HepG2 (cell line): ENCODE measurements around the gene FOCAD. TPM values are rescaled to one million over a fixed set of nuclear protein-coding genes. Genes with fewer than 3 reads are reported as not detected.

ENCODE experiments used
- ATF5 ChIP-seq: sonication (generic); formaldehyde crosslinking; IDR thresholded peaks from 2 replicates; pipeline ENCODE4 v1.4.0; 2020; ENCODE audit warnings: mild to moderate bottlenecking, low read depth, missing genetic modification reagents
- BCL3 ChIP-seq: sonication (generic); formaldehyde crosslinking; IDR thresholded peaks from 2 replicates; pipeline ENCODE4 v1.5.1; 2020; ENCODE audit warnings: mild to moderate bottlenecking, missing genetic modification reagents, moderate library complexity
- EHMT2 ChIP-seq: fragments of 200-600 bp; sonication (generic); IDR thresholded peaks from 2 replicates; pipeline ENCODE4 v1.7.0; 2017; ENCODE audit warnings: antibody characterized with exemption, low read depth, low read length, borderline replicate concordance
- ELF4 ChIP-seq: sonication (generic); formaldehyde crosslinking; IDR thresholded peaks from 2 replicates; pipeline ENCODE4 v1.5.0; 2020; ENCODE audit warnings: missing genetic modification reagents, mild to moderate bottlenecking, moderate library complexity, borderline replicate concordance
- FOXA1 ChIP-seq, 2 experiments: fragments of 450-650 bp in 1 of 2; sonication (generic) in 1 of 2; formaldehyde crosslinking in 1 of 2; IDR thresholded peaks; 2 replicates each; pipeline versions ENCODE4 v1.4.0 to v1.6.1; 2016 to 2020; ENCODE audit warnings: missing genetic modification reagents in 1 of 2
- HIVEP1 ChIP-seq: sonication (generic); formaldehyde crosslinking; IDR thresholded peaks from 2 replicates; pipeline ENCODE4 v1.4.0; 2020; ENCODE audit warnings: mild to moderate bottlenecking, missing genetic modification reagents
- HNRNPLL ChIP-seq: fragments of 200-400 bp; formaldehyde crosslinking; IDR thresholded peaks from 2 replicates; pipeline ENCODE4 v1.6.1; 2017; ENCODE audit warnings: mild to moderate bottlenecking, low read depth, low read length; ENCODE audit not compliant: poor library complexity, severe bottlenecking
- NCOA2 ChIP-seq: sonication (generic); formaldehyde crosslinking; IDR thresholded peaks from 2 replicates; pipeline ENCODE4 v1.8.0; 2022; ENCODE audit warnings: inconsistent platforms
- PAX8 ChIP-seq: sonication (generic); formaldehyde crosslinking; IDR thresholded peaks from 2 replicates; pipeline ENCODE4 v1.8.0; 2022; ENCODE audit warnings: mild to moderate bottlenecking, missing genetic modification reagents, borderline replicate concordance
- PHF21A ChIP-seq: sonication (generic); formaldehyde crosslinking; IDR thresholded peaks from 2 replicates; pipeline ENCODE4 v1.5.0; 2020; ENCODE audit warnings: mild to moderate bottlenecking, missing genetic modification reagents
- SRSF1 ChIP-seq: fragments of 200-400 bp; formaldehyde crosslinking; optimal IDR thresholded peaks from 2 replicates; pipeline ENCODE3; 2017; ENCODE audit warnings: mild to moderate bottlenecking, low read depth, low read length, moderate library complexity
- ZBTB26 ChIP-seq: IDR thresholded peaks from 2 replicates; pipeline ENCODE4 v1.6.1; 2016; ENCODE audit warnings: missing compliant biosample characterization, missing genetic modification reagents, borderline replicate concordance
- ZBTB34 ChIP-seq: sonication (generic); formaldehyde crosslinking; IDR thresholded peaks from 2 replicates; pipeline ENCODE4 v1.8.0; 2022; ENCODE audit warnings: mild to moderate bottlenecking, missing genetic modification reagents
- ZBTB43 ChIP-seq: sonication (generic); formaldehyde crosslinking; conservative IDR thresholded peaks from 2 replicates; pipeline ENCODE4 v1.4.0; 2020; ENCODE audit warnings: missing genetic modification reagents
- ZC3H4 ChIP-seq: sonication (generic); formaldehyde crosslinking; IDR thresholded peaks from 2 replicates; pipeline ENCODE4 v1.4.0; 2020; ENCODE audit warnings: missing genetic modification reagents, borderline replicate concordance
- ZNF614 ChIP-seq: IDR thresholded peaks from 2 replicates; pipeline ENCODE4 v1.6.1; 2018; ENCODE audit warnings: missing biosample characterization, missing genetic modification reagents, inconsistent platforms, borderline replicate concordance
- ZNF678 ChIP-seq: sonication (generic); formaldehyde crosslinking; IDR thresholded peaks from 2 replicates; pipeline ENCODE4 v1.4.0; 2020; ENCODE audit warnings: mild to moderate bottlenecking, missing genetic modification reagents
- polyA plus RNA-seq, 8 experiments: library from polyadenylated mRNA; depleted of rRNA in 3 of 8; stranded (reverse) in 7 of 8; unstranded in 1 of 8; fragments of >200 nt; fragmentation: Illumina TruSeq in 4 of 8; extraction: Trizol in 4 of 8; gene quantifications; 2 replicates each; pipeline versions ENCODE4 v1.2.1 to v1.2.3, GENCODE V29; 2011 to 2016; ENCODE audit warnings: low read depth in 4 of 8, missing spikeins in 1 of 8, mixed read lengths in 1 of 8; ENCODE audit not compliant: insufficient read depth in 1 of 8
- total RNA-seq, 5 experiments: library from RNA; depleted of rRNA; stranded (reverse); fragments of >200 nt; fragmentation: Illumina TruSeq; extraction: Trizol; gene quantifications; 2 replicates each; pipeline ENCODE4 v1.2.3, GENCODE V29; 2016; ENCODE audit warnings: low read depth in 1 of 5
- TF ChIP-seq, protein P1 (sequence below): sonication (generic); formaldehyde crosslinking; IDR thresholded peaks from 2 replicates; pipeline ENCODE4 v1.5.0; 2020; ENCODE audit warnings: mild to moderate bottlenecking, missing genetic modification reagents, moderate library complexity
- TF ChIP-seq, protein P2 (sequence below): sonication (generic); formaldehyde crosslinking; IDR thresholded peaks from 2 replicates; pipeline ENCODE4 v1.4.0; 2020; ENCODE audit warnings: mild to moderate bottlenecking, missing genetic modification reagents
- TF ChIP-seq, protein P3 (sequence below): IDR thresholded peaks from 2 replicates; pipeline ENCODE4 v1.6.1; 2012; ENCODE audit warnings: inconsistent platforms

Gene FOCAD
- total and polyA plus RNA-seq, 2 of the 13 experiments (the other 11 are each of a cell fraction or from before 2014, with no cell fraction given) = 18.0 to 31.1 TPM

GRCh38 chr9:20689833-20690232 is 5.8 kb downstream of the FOCAD start (continued):
- TF ChIP-seq, protein P1, sequence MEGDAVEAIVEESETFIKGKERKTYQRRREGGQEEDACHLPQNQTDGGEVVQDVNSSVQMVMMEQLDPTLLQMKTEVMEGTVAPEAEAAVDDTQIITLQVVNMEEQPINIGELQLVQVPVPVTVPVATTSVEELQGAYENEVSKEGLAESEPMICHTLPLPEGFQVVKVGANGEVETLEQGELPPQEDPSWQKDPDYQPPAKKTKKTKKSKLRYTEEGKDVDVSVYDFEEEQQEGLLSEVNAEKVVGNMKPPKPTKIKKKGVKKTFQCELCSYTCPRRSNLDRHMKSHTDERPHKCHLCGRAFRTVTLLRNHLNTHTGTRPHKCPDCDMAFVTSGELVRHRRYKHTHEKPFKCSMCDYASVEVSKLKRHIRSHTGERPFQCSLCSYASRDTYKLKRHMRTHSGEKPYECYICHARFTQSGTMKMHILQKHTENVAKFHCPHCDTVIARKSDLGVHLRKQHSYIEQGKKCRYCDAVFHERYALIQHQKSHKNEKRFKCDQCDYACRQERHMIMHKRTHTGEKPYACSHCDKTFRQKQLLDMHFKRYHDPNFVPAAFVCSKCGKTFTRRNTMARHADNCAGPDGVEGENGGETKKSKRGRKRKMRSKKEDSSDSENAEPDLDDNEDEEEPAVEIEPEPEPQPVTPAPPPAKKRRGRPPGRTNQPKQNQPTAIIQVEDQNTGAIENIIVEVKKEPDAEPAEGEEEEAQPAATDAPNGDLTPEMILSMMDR (CRISPR knock-in tag) = no peak
- TF ChIP-seq ZC3H4 (CRISPR knock-in tag) (no peak), ZNF678 (CRISPR knock-in tag) (no peak), ELF4 (CRISPR knock-in tag) (no peak), ZBTB26 (CRISPR knock-in tag) (no peak), PAX8 (no peak), BCL3 (CRISPR knock-in tag) (no peak), SRSF1 (no peak), FOXA1 (IDR thresholded peaks at IDR 0.05) (no peak), FOXA1 (CRISPR knock-in tag; IDR thresholded peaks at IDR 0.05) (peak; percentile 33; the same call in 1 of the 2 replicates), NCOA2 (CRISPR knock-in tag) (peak; percentile 80), ZBTB43 (CRISPR knock-in tag) (no peak), HNRNPLL (no peak), ZBTB34 (CRISPR knock-in tag) (peak; percentile 63; the same call in 1 of the 2 replicates), EHMT2 (0 out of 2 replicates have a peak, but pooled peaks have one; percentile 43), ATF5 (CRISPR knock-in tag) (no peak), ZNF614 (CRISPR knock-in tag) (no peak), PHF21A (CRISPR knock-in tag) (0 out of 2 replicates have a peak, but pooled peaks have one; percentile 7), HIVEP1 (CRISPR knock-in tag) (no peak)
- TF ChIP-seq, protein P2, sequence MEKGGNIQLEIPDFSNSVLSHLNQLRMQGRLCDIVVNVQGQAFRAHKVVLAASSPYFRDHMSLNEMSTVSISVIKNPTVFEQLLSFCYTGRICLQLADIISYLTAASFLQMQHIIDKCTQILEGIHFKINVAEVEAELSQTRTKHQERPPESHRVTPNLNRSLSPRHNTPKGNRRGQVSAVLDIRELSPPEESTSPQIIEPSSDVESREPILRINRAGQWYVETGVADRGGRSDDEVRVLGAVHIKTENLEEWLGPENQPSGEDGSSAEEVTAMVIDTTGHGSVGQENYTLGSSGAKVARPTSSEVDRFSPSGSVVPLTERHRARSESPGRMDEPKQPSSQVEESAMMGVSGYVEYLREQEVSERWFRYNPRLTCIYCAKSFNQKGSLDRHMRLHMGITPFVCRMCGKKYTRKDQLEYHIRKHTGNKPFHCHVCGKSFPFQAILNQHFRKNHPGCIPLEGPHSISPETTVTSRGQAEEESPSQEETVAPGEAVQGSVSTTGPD (CRISPR knock-in tag) = no peak
- TF ChIP-seq, protein P3, sequence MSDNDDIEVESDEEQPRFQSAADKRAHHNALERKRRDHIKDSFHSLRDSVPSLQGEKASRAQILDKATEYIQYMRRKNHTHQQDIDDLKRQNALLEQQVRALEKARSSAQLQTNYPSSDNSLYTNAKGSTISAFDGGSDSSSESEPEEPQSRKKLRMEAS = no peak
